GM12865 (cell line): ENCODE results near the gene TUBB2A.

Experiments
- DNase-seq: peaks from one replicate; pipeline ENCODE4 v3.0.0; 2010; ENCODE audit warnings: low read depth
- H3K4me3 ChIP-seq: 2 replicates; pipeline ENCODE4 v1.5.1; 2011; ENCODE audit warnings: mild to moderate bottlenecking, low read depth, low read length, control low read depth
- CTCF ChIP-seq: IDR thresholded peaks from 2 replicates; pipeline ENCODE4 v1.5.1; 2011; ENCODE audit warnings: low read length, control low read depth, low read depth, inconsistent platforms; ENCODE audit not compliant: insufficient read depth; ENCODE audit errors: missing control alignments

The TUBB2A gene

GRCh38 chr6:3119040-3119723 is 38.2 kb downstream of the TUBB2A start:
- no peak for DNase-seq
- TF ChIP-seq CTCF, result no peak
- H3K4me3 ChIP-seq, result peak overlapping the region; percentile 58

- no peak for TF ChIP-seq CTCF
- peak; percentile 97 for DNase-seq
- peak within 1 kb of the TSS; percentile 58 for H3K4me3 ChIP-seq
These were observed 38.8 kb downstream of the TUBB2A start, which contains the start of gene BPHL for GRCh38 chr6:3118353-3119039. BPHL (plus strand) TSS chr6:3118711; CDS start chr6:3118741, 30 bp downstream.

- TF ChIP-seq CTCF, result no peak
- no peak for DNase-seq
These were observed 39.4 kb downstream of the TUBB2A start for GRCh38 chr6:3117912-3118352.

GRCh38 chr6:3114377-3114776 is 43.0 kb downstream of the TUBB2A start:
- DNase-seq, result no peak
- TF ChIP-seq CTCF, result no peak
- H3K4me3 ChIP-seq, result no peak overlapping the region

More at GRCh38 chr6:3117912-3118352, 39.4 kb downstream of the TUBB2A start:
- H3K4me3 ChIP-seq, result peak overlapping the region; percentile 58

GRCh38 chr6:3109761-3110160 is 47.6 kb downstream of the TUBB2A start:
- H3K4me3 ChIP-seq, result no peak overlapping the region
- DNase-seq, result no peak
- no peak for TF ChIP-seq CTCF

GRCh38 chr6:3108746-3109414 is 48.5 kb downstream of the TUBB2A start:
- DNase-seq, result no peak
- TF ChIP-seq CTCF, result no peak

More at GRCh38 chr6:3108746-3109414, 48.5 kb downstream of the TUBB2A start:
- H3K4me3 ChIP-seq, result no peak overlapping the region
